B cell (primary cell): ENCODE data around the gene TSSC4.

Experiments
- EZH2 ChIP-seq: IDR thresholded peaks from 2 replicates; pipeline ENCODE4 v1.6.1; 2012; ENCODE audit warnings: borderline replicate concordance, low read depth, mild to moderate bottlenecking, moderate library complexity, low read length; ENCODE audit not compliant: insufficient read depth, poor library complexity, severe bottlenecking
- TF ChIP-seq, protein P1 (sequence below): fragments of 200-600 bp; IDR thresholded peaks from one replicate; pipeline ENCODE4 v1.8.0; 2022; ENCODE audit warnings: antibody characterized with exemption, mild to moderate bottlenecking

DNA sequence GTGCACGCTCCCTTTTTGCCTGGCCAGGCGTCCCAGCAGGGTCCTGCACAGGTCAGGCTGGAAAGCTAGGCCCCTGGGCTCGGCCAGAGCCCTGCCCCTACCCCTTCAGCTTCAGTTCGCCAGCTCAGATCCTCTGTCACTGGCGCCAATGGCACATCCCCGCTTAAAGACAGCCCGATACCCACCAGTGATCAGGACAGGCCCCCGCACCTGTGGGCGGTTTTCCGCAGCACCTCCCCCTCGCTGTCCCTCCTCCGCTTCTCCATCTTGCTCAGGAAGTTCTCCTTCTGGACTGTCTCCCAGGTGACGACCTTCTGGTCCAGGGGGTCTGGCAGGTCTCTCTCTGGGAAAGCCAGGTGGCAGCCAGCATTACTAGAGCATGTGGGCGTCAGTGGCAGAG is 5.9 kb downstream of the TSSC4 start:
- TF ChIP-seq, protein P1, sequence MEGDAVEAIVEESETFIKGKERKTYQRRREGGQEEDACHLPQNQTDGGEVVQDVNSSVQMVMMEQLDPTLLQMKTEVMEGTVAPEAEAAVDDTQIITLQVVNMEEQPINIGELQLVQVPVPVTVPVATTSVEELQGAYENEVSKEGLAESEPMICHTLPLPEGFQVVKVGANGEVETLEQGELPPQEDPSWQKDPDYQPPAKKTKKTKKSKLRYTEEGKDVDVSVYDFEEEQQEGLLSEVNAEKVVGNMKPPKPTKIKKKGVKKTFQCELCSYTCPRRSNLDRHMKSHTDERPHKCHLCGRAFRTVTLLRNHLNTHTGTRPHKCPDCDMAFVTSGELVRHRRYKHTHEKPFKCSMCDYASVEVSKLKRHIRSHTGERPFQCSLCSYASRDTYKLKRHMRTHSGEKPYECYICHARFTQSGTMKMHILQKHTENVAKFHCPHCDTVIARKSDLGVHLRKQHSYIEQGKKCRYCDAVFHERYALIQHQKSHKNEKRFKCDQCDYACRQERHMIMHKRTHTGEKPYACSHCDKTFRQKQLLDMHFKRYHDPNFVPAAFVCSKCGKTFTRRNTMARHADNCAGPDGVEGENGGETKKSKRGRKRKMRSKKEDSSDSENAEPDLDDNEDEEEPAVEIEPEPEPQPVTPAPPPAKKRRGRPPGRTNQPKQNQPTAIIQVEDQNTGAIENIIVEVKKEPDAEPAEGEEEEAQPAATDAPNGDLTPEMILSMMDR = no peak
- TF ChIP-seq EZH2 = no peak
